ENCODE results near the gene DHX15.

Gene DHX15

DNA sequence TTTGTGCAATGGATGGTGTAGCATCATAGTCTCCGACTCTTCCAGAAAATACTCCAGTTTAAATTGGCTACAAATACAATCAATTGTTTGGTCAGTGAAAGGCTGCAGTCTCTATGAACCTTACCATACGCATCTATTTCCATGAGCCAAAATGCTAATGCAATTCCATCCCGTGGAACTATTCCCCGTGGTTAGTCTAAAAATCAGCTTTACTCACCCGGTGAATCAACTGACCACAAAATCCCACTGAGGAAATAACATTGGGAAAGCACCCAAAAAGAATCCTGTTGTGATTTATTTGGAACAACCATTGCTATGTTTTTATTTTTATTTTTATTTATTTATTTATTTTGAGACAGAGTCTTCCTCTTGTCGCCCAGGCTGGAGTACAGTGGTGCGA, 87.1 kb downstream of the DHX15 start:
- Histone ChIP-seq H2BK120ac (ENCODE audit: low read depth, low read length) (no peak overlapping the region), H4K8ac (ENCODE audit: low read depth, low read length) (no peak overlapping the region), H3K27ac (replicated peaks; ENCODE audit: low read length) (no peak overlapping the region), H3K4me1 (ENCODE audit: control insufficient read depth in 2 of 2, insufficient read depth in 1 of 2, low read depth in 1 of 2, low read length in 2 of 2) (peaks cover 0 to 4% of the 10 kb centered on the region in 2 donors), H3K18ac (ENCODE audit: low read length) (no peak overlapping the region), H3K9me3 (replicated peaks in 1 of 2; ENCODE audit: control insufficient read depth in 2 of 2, insufficient read depth in 1 of 2, low read depth in 1 of 2, low read length in 2 of 2) (no peaks in the 10 kb centered on the region), H2BK5ac (ENCODE audit: low read length) (no peak overlapping the region), H3K4me3 (ENCODE audit: low read length in 2 of 2) (no peak overlapping the region), H3K4me2 (ENCODE audit: insufficient read depth, low read length, poor library complexity, severe bottlenecking) (no peak overlapping the region), H2AK5ac (ENCODE audit: low read depth, low read length) (no peak overlapping the region), H3K14ac (ENCODE audit: low read length) (no peak overlapping the region), H2BK15ac (ENCODE audit: low read length) (no peak overlapping the region), H4K91ac (ENCODE audit: low read depth, low read length, poor library complexity) (no peak overlapping the region), H2AFZ (ENCODE audit: low read length) (no peak overlapping the region), H3K23ac (ENCODE audit: low read depth, low read length, poor library complexity) (no peak overlapping the region), H3K36me3 (replicated peaks in 1 of 2; ENCODE audit: control insufficient read depth in 2 of 2, insufficient read depth in 2 of 2, low read length in 2 of 2) (no peaks in the 10 kb centered on the region), H3K4ac (ENCODE audit: low read length) (no peak overlapping the region), H2BK12ac (ENCODE audit: low read length) (no peak overlapping the region), H3K79me1 (ENCODE audit: low read depth, low read length) (no peaks in the 10 kb centered on the region), H3K27me3 (ENCODE audit: control insufficient read depth in 3 of 3, insufficient read depth in 3 of 3, low read depth in 1 of 3, low read length in 3 of 3) (no peaks in the 10 kb centered on the region), H3K9ac (ENCODE audit: low read depth, low read length, poor library complexity) (no peak overlapping the region)
- DNase-seq (ENCODE audit: low spot score): no peak
- no CpG with 5 or more reads among the region's 7 CpGs for whole genome bisulfite sequencing, 2 donors (ENCODE audit: extremely low coverage in 2 of 2, insufficient read length in 2 of 2, insufficient replicate concordance in 1 of 2)

DNA sequence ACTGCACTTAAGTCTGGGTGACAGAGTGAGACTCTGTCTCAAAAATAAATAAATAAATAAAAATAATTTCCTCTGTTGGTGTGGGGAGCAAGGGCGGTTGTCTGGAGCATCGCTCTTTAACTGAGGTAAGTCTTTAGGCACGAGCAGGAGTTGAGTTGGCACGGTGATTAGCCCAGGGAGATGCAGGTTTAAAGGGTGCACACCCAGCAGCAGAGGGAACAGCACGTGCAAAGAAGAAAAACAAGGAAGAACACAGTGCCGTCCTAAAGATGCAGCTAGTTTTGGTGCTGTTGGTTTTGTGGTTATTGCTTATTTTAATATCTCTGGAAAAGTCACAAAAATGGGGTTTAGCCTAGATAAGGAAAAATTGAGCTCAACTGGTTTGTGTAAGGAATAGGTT, 87.8 kb downstream of the DHX15 start:
- Histone ChIP-seq H2BK15ac (ENCODE audit: low read length) (no peak overlapping the region), H3K27ac (replicated peaks; ENCODE audit: low read length) (no peak overlapping the region), H3K4me1 (ENCODE audit: control insufficient read depth in 2 of 2, insufficient read depth in 1 of 2, low read depth in 1 of 2, low read length in 2 of 2) (peaks cover 0 to 4% of the 10 kb centered on the region in 2 donors), H3K23ac (ENCODE audit: low read depth, low read length, poor library complexity) (no peak overlapping the region), H4K91ac (ENCODE audit: low read depth, low read length, poor library complexity) (no peak overlapping the region), H2BK5ac (ENCODE audit: low read length) (no peak overlapping the region), H3K4me2 (ENCODE audit: insufficient read depth, low read length, poor library complexity, severe bottlenecking) (no peak overlapping the region), H2BK12ac (ENCODE audit: low read length) (no peak overlapping the region), H3K9ac (ENCODE audit: low read depth, low read length, poor library complexity) (no peak overlapping the region), H3K4ac (ENCODE audit: low read length) (no peak overlapping the region), H3K18ac (ENCODE audit: low read length) (no peak overlapping the region), H3K79me1 (ENCODE audit: low read depth, low read length) (no peaks in the 10 kb centered on the region), H4K8ac (ENCODE audit: low read depth, low read length) (no peak overlapping the region), H3K9me3 (replicated peaks in 1 of 2; ENCODE audit: control insufficient read depth in 2 of 2, insufficient read depth in 1 of 2, low read depth in 1 of 2, low read length in 2 of 2) (no peaks in the 10 kb centered on the region), H3K14ac (ENCODE audit: low read length) (no peak overlapping the region), H3K4me3 (ENCODE audit: low read length in 2 of 2) (no peak overlapping the region), H2AK5ac (ENCODE audit: low read depth, low read length) (no peak overlapping the region), H3K36me3 (replicated peaks in 1 of 2; ENCODE audit: control insufficient read depth in 2 of 2, insufficient read depth in 2 of 2, low read length in 2 of 2) (no peaks in the 10 kb centered on the region), H3K27me3 (ENCODE audit: control insufficient read depth in 3 of 3, insufficient read depth in 3 of 3, low read depth in 1 of 3, low read length in 3 of 3) (no peaks in the 10 kb centered on the region), H2AFZ (ENCODE audit: low read length) (no peak overlapping the region), H2BK120ac (ENCODE audit: low read depth, low read length) (no peak overlapping the region)
- DNase-seq (ENCODE audit: low spot score): no peak
- WGBS, 2 donors (ENCODE audit: extremely low coverage in 2 of 2, insufficient read length in 2 of 2, insufficient replicate concordance in 1 of 2): no CpG with 5 or more reads among the region's 6 CpGs

GRCh38 chr4:24495388-24495787, 89.0 kb downstream of the DHX15 start:
- H3K18ac ChIP-seq (ENCODE audit: low read length): no peak overlapping the region
- WGBS, 2 donors (ENCODE audit: extremely low coverage in 2 of 2, insufficient read length in 2 of 2, insufficient replicate concordance in 1 of 2): no CpG with 5 or more reads among the region's 1 CpG
- no peak overlapping the region for H3K9ac ChIP-seq (ENCODE audit: low read depth, low read length, poor library complexity)
- H2BK120ac ChIP-seq (ENCODE audit: low read depth, low read length): no peak overlapping the region
- no peak overlapping the region for H2BK15ac ChIP-seq (ENCODE audit: low read length)
- no peak overlapping the region for H2AFZ ChIP-seq (ENCODE audit: low read length)
- no peak overlapping the region for H2BK5ac ChIP-seq (ENCODE audit: low read length)
- no peak overlapping the region for H3K23ac ChIP-seq (ENCODE audit: low read depth, low read length, poor library complexity)
- no peak overlapping the region for H2BK12ac ChIP-seq (ENCODE audit: low read length)
- H3K4ac ChIP-seq (ENCODE audit: low read length): no peak overlapping the region
- H3K27me3 ChIP-seq (ENCODE audit: control insufficient read depth in 3 of 3, insufficient read depth in 3 of 3, low read depth in 1 of 3, low read length in 3 of 3): peaks cover 0 to 1% (median 0%) of the 10 kb centered on the region in 3 experiments
- H3K4me2 ChIP-seq (ENCODE audit: insufficient read depth, low read length, poor library complexity, severe bottlenecking): no peak overlapping the region
- H3K4me3 ChIP-seq (ENCODE audit: low read length in 2 of 2): no peak overlapping the region
- no peak overlapping the region for H3K27ac ChIP-seq (replicated peaks; ENCODE audit: low read length)
- no peak for DNase-seq (ENCODE audit: low spot score)
- H3K79me1 ChIP-seq (ENCODE audit: low read depth, low read length): no peaks in the 10 kb centered on the region
- H3K4me1 ChIP-seq (ENCODE audit: control insufficient read depth in 2 of 2, insufficient read depth in 1 of 2, low read depth in 1 of 2, low read length in 2 of 2): peaks cover 0 to 4% of the 10 kb centered on the region in 2 donors
- H3K36me3 ChIP-seq (replicated peaks in 1 of 2; ENCODE audit: control insufficient read depth in 2 of 2, insufficient read depth in 2 of 2, low read length in 2 of 2): no peaks in the 10 kb centered on the region
- H4K8ac ChIP-seq (ENCODE audit: low read depth, low read length): no peak overlapping the region
- H2AK5ac ChIP-seq (ENCODE audit: low read depth, low read length): no peak overlapping the region
- H4K91ac ChIP-seq (ENCODE audit: low read depth, low read length, poor library complexity): no peak overlapping the region
- no peak overlapping the region for H3K14ac ChIP-seq (ENCODE audit: low read length)
- H3K9me3 ChIP-seq (replicated peaks in 1 of 2; ENCODE audit: control insufficient read depth in 2 of 2, insufficient read depth in 1 of 2, low read depth in 1 of 2, low read length in 2 of 2): no peaks in the 10 kb centered on the region

GRCh38 chr4:24489870-24490269, 94.5 kb downstream of the DHX15 start:
- Histone ChIP-seq H3K27me3 (ENCODE audit: control insufficient read depth in 3 of 3, insufficient read depth in 3 of 3, low read depth in 1 of 3, low read length in 3 of 3) (peaks cover 0 to 10% (median 0%) of the 10 kb centered on the region in 3 experiments), H2AK5ac (ENCODE audit: low read depth, low read length) (no peak overlapping the region), H2BK15ac (ENCODE audit: low read length) (no peak overlapping the region), H3K36me3 (replicated peaks in 1 of 2; ENCODE audit: control insufficient read depth in 2 of 2, insufficient read depth in 2 of 2, low read length in 2 of 2) (no peaks in the 10 kb centered on the region), H3K9me3 (replicated peaks in 1 of 2; ENCODE audit: control insufficient read depth in 2 of 2, insufficient read depth in 1 of 2, low read depth in 1 of 2, low read length in 2 of 2) (no peaks in the 10 kb centered on the region), H3K4me1 (ENCODE audit: control insufficient read depth in 2 of 2, insufficient read depth in 1 of 2, low read depth in 1 of 2, low read length in 2 of 2) (no peaks in the 10 kb centered on the region), H3K23ac (ENCODE audit: low read depth, low read length, poor library complexity) (no peak overlapping the region), H2AFZ (ENCODE audit: low read length) (no peak overlapping the region), H3K27ac (replicated peaks; ENCODE audit: low read length) (no peak overlapping the region), H4K8ac (ENCODE audit: low read depth, low read length) (no peak overlapping the region), H3K79me1 (ENCODE audit: low read depth, low read length) (no peaks in the 10 kb centered on the region), H3K4me2 (ENCODE audit: insufficient read depth, low read length, poor library complexity, severe bottlenecking) (no peak overlapping the region), H2BK12ac (ENCODE audit: low read length) (no peak overlapping the region), H3K9ac (ENCODE audit: low read depth, low read length, poor library complexity) (no peak overlapping the region), H3K4me3 (ENCODE audit: low read length in 2 of 2) (no peak overlapping the region), H3K14ac (ENCODE audit: low read length) (no peak overlapping the region), H2BK5ac (ENCODE audit: low read length) (no peak overlapping the region), H3K4ac (ENCODE audit: low read length) (no peak overlapping the region), H3K18ac (ENCODE audit: low read length) (no peak overlapping the region), H2BK120ac (ENCODE audit: low read depth, low read length) (no peak overlapping the region), H4K91ac (ENCODE audit: low read depth, low read length, poor library complexity) (no peak overlapping the region)
- no CpG with 5 or more reads among the region's 2 CpGs for WGBS, 2 donors (ENCODE audit: extremely low coverage in 2 of 2, insufficient read length in 2 of 2, insufficient replicate concordance in 1 of 2)
- no peak for DNase-seq (ENCODE audit: low spot score)

All from neuronal stem cell (in vitro differentiated cells).